Measurements from ENCODE around the gene ZSCAN1.

Gene ZSCAN1

DNA sequence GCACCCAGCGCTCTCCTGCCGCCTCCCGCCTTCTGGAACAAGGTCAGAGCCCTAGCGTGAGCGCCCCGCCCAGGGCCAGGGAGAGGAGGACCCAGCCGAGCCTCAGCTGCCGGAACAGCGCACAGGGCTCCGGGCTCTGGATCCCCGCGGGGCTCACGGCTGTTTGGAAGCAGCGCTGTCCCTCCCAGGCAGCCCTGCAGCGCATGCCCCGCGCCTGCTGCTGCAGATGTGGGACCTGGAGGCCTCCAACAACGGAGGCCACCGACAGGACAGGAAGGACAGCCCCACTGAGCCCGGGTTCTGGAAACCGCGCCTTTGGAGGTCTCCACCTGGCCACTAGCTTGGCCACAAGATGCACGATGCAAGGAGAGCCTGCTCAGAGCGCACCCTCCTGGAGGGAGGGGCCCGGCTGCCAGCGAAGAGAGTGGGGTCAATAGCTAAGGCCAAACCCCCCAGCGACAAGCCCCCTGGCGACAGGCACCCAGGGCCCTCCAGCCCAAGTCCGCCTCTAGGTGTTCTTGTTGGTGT lies 51.6 kb downstream of the ZSCAN1 start:
- Histone ChIP-seq H3K4me1 (ENCODE audit: control insufficient read depth in 1 of 2, insufficient read depth in 1 of 2, low read depth in 1 of 2, low read length in 1 of 2) (no peaks in the 10 kb centered on the region), H3K9me3 (peaks cover 55% of the 10 kb centered on the region), H3K36me3 (no peaks in the 10 kb centered on the region), H3K27me3 (no peaks in the 10 kb centered on the region), H3K4me3 (ENCODE audit: low read depth in 1 of 2, low read length in 1 of 2) (no peak overlapping the region), H3K27ac (no peak overlapping the region)
- no peak for TF ChIP-seq CTCF (IDR thresholded peaks at IDR 0.05)

- TF ChIP-seq CTCF (IDR thresholded peaks at IDR 0.05) = no peak
- Histone ChIP-seq H3K36me3 (no peaks in the 10 kb centered on the region), H3K27me3 (no peaks in the 10 kb centered on the region), H3K9me3 (peaks cover 50% of the 10 kb centered on the region), H3K4me3 (ENCODE audit: low read depth in 1 of 2, low read length in 1 of 2) (no peak overlapping the region), H3K4me1 (ENCODE audit: control insufficient read depth in 1 of 2, insufficient read depth in 1 of 2, low read depth in 1 of 2, low read length in 1 of 2) (no peaks in the 10 kb centered on the region), H3K27ac (no peak overlapping the region)
Observed at GRCh38 chr19:58086825-58087710, 53.2 kb downstream of the ZSCAN1 start.

GRCh38 chr19:58088521-58089052 lies 54.8 kb downstream of the ZSCAN1 start:
- H3K9me3 ChIP-seq = peaks cover 42% of the 10 kb centered on the region
- no peaks in the 10 kb centered on the region for H3K36me3 ChIP-seq
- no peak for TF ChIP-seq CTCF (IDR thresholded peaks at IDR 0.05)
- H3K27ac ChIP-seq = no peak overlapping the region
- H3K27me3 ChIP-seq = no peaks in the 10 kb centered on the region
- no peaks in the 10 kb centered on the region for H3K4me1 ChIP-seq (ENCODE audit: control insufficient read depth in 1 of 2, insufficient read depth in 1 of 2, low read depth in 1 of 2, low read length in 1 of 2)
- H3K4me3 ChIP-seq (ENCODE audit: low read depth in 1 of 2, low read length in 1 of 2) = no peak overlapping the region

DNA sequence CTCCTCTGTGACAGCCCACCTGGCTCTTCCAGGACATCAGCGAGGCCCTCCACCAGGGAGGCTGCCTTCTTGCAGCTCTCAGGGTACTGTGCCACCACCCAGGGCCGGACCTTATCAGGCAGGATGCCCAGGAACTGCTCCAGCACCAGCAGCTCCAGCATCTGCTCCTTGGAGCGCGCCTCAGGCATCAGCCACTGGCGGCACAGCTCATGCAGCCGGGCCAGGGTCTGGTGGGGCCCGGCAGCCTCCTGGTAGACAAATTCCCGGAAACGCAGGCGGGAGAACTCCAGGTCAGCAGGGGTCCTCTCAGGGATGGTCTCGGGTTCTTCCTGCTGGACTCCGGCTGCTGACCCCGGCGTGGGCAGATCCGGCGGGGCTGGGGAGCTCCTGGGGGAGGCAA lies 56.0 kb downstream of the ZSCAN1 start:
- no peak for TF ChIP-seq CTCF (IDR thresholded peaks at IDR 0.05)
- Histone ChIP-seq H3K9me3 (peaks cover 30% of the 10 kb centered on the region), H3K4me3 (ENCODE audit: low read depth in 1 of 2, low read length in 1 of 2) (no peak overlapping the region)

GRCh38 chr19:58091251-58091995 lies 57.6 kb downstream of the ZSCAN1 start:
- Histone ChIP-seq H3K9me3 (peaks cover 14% of the 10 kb centered on the region), H3K27ac (no peak overlapping the region), H3K4me1 (ENCODE audit: control insufficient read depth in 1 of 2, insufficient read depth in 1 of 2, low read depth in 1 of 2, low read length in 1 of 2) (no peaks in the 10 kb centered on the region), H3K4me3 (ENCODE audit: low read depth in 1 of 2, low read length in 1 of 2) (no peak overlapping the region), H3K36me3 (no peaks in the 10 kb centered on the region), H3K27me3 (no peaks in the 10 kb centered on the region)
- TF ChIP-seq CTCF (IDR thresholded peaks at IDR 0.05) = no peak

More for the DNA sequence above, 56.0 kb downstream of the ZSCAN1 start:
- H3K27me3 ChIP-seq = no peaks in the 10 kb centered on the region
- H3K27ac ChIP-seq = no peak overlapping the region
- no peaks in the 10 kb centered on the region for H3K36me3 ChIP-seq
- no peaks in the 10 kb centered on the region for H3K4me1 ChIP-seq (ENCODE audit: control insufficient read depth in 1 of 2, insufficient read depth in 1 of 2, low read depth in 1 of 2, low read length in 1 of 2)
